ENCODE data around the gene DSCAML1.

The DSCAML1 gene

DNA sequence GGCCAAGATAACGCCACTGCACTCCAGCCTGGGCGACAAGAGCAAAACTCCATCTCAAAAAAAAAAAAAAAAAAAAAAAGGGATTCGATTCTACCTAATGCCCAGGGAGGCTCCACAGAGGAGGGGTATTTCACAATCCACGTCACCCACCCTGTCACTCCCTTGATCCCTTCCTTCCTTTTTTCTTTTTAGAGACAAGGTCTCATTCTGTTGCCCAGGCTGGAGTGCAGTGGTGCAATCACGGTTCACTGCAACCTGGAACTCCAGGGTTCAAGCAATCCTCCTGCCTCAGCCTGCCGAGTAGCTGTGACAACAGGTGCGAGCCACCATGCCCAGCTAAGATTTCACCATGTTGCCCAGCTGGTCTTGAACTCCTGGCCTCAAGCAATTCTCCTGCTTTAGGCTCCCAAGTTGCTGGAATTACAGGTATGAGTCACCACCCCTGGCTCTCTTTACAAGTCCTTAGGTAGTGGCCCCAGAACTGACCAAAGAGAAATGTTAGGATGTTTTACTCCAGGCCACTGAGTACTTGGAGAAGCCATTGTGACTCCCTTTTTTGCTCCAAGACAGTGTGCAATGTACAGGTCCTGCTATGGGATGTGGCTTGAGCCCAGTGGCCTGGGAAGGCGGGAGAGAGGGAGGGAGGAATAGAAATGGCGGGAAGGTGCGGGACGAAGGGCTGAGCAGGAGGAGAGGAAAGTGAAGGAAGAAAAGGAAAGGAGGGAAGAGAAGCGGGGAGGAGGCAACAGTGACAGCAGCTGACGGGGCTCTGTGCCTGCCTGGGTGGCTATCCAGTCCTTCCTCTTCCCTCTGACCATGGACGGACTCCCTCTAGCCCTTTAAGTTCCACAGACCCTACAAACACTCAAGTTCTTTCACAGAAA is 39.3 kb upstream of the DSCAML1 start:
- Histone ChIP-seq H3K27me3 (ENCODE audit: control insufficient read depth, insufficient read depth, low read length) (no peaks in the 10 kb centered on the region), H3K4me1 (ENCODE audit: control insufficient read depth, insufficient read depth, low read length) (no peaks in the 10 kb centered on the region), H3K9ac (ENCODE audit: low read depth, low read length) (no peak overlapping the region), H3K36me3 (ENCODE audit: control insufficient read depth, insufficient read depth, low read length) (peaks cover 8% of the 10 kb centered on the region), H3K9me3 (ENCODE audit: control insufficient read depth, insufficient read depth, low read length) (no peaks in the 10 kb centered on the region), H3K4me3 (ENCODE audit: low read depth, low read length) (no peak overlapping the region)

DNA sequence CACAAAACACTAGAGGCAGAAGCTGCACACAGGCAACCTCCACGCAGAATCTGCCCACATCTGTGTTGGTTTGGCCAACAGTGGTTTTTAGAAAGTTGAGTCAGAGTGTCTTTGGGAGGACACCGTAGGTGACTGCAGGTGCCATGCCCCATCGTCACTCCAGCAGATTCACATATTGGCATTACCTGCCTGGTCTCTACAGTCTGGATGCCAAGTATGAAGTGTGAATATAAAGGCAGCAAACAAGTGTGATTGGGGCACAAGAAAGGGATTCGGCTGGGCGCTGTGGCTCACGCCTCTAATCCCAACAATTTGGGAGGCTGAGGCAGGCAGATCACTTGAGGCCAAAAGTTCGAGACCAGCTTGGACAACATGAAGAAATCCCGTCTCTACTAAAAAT is 38.6 kb upstream of the DSCAML1 start:
- Histone ChIP-seq H3K9me3 (ENCODE audit: control insufficient read depth, insufficient read depth, low read length) (no peaks in the 10 kb centered on the region), H3K4me3 (ENCODE audit: low read depth, low read length) (no peak overlapping the region), H3K9ac (ENCODE audit: low read depth, low read length) (no peak overlapping the region), H3K27me3 (ENCODE audit: control insufficient read depth, insufficient read depth, low read length) (no peaks in the 10 kb centered on the region), H3K36me3 (ENCODE audit: control insufficient read depth, insufficient read depth, low read length) (peaks cover 8% of the 10 kb centered on the region), H3K4me1 (ENCODE audit: control insufficient read depth, insufficient read depth, low read length) (peaks cover 4% of the 10 kb centered on the region)

DNA sequence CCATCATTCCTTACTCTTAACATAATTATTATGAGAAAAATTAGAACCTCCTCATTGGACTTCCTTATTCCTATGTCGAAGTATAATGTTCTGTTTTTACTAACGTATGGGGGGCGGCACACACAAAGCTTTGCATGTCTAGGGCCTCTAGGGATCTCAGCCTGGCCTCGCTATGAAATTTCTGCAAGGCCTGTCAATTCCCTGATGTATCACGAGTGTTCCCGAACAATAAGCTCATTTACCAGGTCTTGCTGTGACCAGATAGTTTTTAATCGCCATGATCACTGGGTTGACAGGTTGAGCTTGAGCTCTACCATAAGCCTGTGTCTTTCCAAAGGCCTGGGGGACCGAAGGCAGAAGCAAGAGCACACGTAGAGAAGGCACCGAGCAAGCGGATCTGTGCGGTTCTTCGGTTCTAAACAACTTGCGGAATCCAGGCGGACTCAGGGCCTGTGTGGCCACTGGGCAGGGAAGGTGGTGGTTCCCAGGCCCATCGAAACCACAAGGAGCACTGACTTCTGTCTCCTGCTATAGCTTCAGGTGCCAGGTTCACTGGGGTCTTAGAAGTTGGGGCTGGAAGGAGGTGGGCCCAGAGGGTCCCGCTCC is 37.9 kb upstream of the DSCAML1 start:
- Histone ChIP-seq H3K36me3 (ENCODE audit: control insufficient read depth, insufficient read depth, low read length) (peaks cover 6% of the 10 kb centered on the region), H3K27me3 (ENCODE audit: control insufficient read depth, insufficient read depth, low read length) (no peaks in the 10 kb centered on the region), H3K4me3 (ENCODE audit: low read depth, low read length) (no peak overlapping the region), H3K9ac (ENCODE audit: low read depth, low read length) (no peak overlapping the region), H3K4me1 (ENCODE audit: control insufficient read depth, insufficient read depth, low read length) (peaks cover 4% of the 10 kb centered on the region), H3K9me3 (ENCODE audit: control insufficient read depth, insufficient read depth, low read length) (no peaks in the 10 kb centered on the region)

DNA sequence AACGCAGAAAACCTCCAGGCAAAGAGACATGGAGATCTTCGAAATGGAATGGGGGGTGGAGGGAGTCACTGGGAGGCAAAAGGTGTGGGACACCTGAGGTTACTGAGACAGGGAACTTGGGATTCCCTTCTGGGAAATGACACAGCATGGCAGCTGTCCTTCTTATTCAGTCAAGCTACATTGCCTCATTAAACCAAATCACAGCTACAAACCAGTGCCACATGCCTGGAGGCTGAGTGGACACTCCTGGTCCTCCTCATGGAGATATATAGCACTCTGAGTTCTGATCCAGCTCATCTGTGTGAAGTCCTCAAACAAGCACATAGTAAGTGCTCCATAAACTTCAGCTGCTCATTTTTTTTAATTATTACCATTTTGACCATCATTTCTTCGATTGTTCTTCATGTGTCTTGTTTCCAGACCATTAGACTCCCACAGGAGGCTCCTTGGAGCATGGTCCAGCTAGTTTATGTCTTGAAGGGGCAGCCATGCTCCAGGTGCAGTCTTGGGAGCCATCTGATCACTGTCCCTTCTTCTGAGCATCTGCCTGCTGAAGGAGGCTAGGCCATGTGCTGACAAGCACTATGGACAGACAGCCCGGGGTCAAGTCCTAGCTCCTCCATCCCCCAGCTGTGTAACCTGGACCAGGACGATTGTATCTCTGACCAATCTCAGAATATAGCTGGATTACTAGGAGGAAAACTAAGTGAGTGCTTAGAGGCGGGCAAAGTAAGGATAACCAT is 37.2 kb upstream of the DSCAML1 start:
- Histone ChIP-seq H3K9me3 (ENCODE audit: control insufficient read depth, insufficient read depth, low read length) (no peaks in the 10 kb centered on the region), H3K36me3 (ENCODE audit: control insufficient read depth, insufficient read depth, low read length) (peaks cover 2% of the 10 kb centered on the region), H3K27me3 (ENCODE audit: control insufficient read depth, insufficient read depth, low read length) (no peaks in the 10 kb centered on the region), H3K4me1 (ENCODE audit: control insufficient read depth, insufficient read depth, low read length) (peaks cover 4% of the 10 kb centered on the region), H3K4me3 (ENCODE audit: low read depth, low read length) (no peak overlapping the region), H3K9ac (ENCODE audit: low read depth, low read length) (no peak overlapping the region)

DNA sequence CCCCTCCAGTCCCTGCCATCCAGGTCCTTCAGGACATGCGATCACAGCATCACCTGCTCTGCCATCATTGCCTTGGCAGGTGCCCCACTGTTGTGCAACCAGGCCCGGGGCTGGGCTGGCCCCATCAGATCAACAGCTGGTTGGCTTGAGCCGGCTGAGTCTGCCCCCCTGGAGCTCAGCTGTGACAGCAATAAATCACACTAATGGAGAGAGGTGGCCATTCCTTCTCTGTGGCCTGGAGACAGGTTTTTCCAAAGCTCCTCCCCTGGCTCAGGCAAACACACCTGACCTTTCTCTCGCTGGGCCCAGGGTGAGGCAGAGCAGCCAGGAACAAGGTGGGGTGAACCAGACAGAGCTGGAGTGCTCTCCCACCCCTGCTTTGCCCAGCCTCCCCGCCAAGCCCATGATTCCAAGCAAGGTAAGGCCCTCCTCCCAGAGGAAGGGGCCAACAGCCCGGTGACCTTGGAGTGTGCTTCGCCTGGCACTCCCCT is 36.4 kb upstream of the DSCAML1 start:
- H3K4me3 ChIP-seq (ENCODE audit: low read depth, low read length): no peak overlapping the region
- H3K4me1 ChIP-seq (ENCODE audit: control insufficient read depth, insufficient read depth, low read length): peaks cover 4% of the 10 kb centered on the region
- no peak overlapping the region for H3K9ac ChIP-seq (ENCODE audit: low read depth, low read length)
- H3K27me3 ChIP-seq (ENCODE audit: control insufficient read depth, insufficient read depth, low read length): no peaks in the 10 kb centered on the region
- no peaks in the 10 kb centered on the region for H3K9me3 ChIP-seq (ENCODE audit: control insufficient read depth, insufficient read depth, low read length)
- H3K36me3 ChIP-seq (ENCODE audit: control insufficient read depth, insufficient read depth, low read length): peaks cover 2% of the 10 kb centered on the region

DNA sequence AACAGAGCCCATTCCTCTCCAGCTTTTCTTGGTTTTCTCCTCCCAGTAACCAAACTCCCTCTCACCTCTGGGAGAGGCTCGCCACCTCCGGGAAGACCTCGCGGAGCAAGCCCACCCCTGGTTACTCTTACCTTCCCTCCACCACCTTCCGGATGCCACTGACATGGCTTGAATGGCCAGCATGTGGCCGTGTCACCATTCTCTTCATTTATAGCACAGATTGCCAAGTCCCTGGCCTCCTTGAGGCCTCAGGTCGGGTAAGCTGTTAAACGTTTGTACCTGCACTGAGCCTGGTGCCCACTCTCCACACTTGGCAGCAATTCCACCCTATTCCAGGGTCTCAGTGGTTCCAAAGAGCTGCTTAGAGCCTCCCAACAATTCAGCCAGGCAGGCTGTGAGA is 35.5 kb upstream of the DSCAML1 start:
- peaks cover 2% of the 10 kb centered on the region for H3K36me3 ChIP-seq (ENCODE audit: control insufficient read depth, insufficient read depth, low read length)
- no peak overlapping the region for H3K9ac ChIP-seq (ENCODE audit: low read depth, low read length)
- no peak overlapping the region for H3K4me3 ChIP-seq (ENCODE audit: low read depth, low read length)
- H3K27me3 ChIP-seq (ENCODE audit: control insufficient read depth, insufficient read depth, low read length): no peaks in the 10 kb centered on the region
- no peaks in the 10 kb centered on the region for H3K9me3 ChIP-seq (ENCODE audit: control insufficient read depth, insufficient read depth, low read length)
- peaks cover 4% of the 10 kb centered on the region for H3K4me1 ChIP-seq (ENCODE audit: control insufficient read depth, insufficient read depth, low read length)

DNA sequence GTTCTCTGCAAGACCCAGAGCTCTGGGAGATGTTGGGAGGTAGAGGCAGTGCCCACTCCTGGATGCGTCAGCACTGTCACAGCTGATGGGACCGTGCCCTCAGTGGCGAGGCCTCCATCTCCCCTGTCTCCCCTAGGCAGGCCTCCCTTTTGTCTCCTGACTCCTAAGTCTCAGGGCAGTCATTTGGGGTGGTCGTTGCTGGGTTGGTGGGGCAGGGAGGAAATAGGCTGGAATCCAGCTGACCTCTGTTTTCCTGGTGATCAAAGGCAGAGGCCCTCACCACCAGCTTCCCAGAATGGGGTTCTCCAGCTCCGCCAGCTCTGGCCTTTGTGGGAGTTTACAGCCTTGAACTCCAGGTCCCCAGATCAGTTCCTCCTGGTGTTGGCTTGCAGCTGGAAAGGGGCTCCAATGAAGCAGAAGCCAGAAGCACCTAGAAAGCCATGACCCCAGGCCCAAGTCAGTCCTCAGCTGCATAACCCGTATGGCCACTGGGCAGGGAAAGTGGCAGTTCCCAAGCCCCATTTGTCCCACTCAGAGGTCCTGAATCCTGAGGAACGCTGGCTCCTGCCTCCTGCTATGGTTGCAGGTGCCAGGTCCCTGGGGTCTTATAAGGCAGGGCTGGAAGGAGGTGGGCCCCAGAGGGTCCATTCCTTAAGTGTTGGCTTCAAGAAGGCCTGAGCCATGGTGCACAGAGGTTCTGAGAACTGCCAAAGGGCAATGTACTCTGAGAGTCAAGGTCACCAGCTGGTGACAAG is 34.8 kb upstream of the DSCAML1 start:
- Histone ChIP-seq H3K9me3 (ENCODE audit: control insufficient read depth, insufficient read depth, low read length) (no peaks in the 10 kb centered on the region), H3K36me3 (ENCODE audit: control insufficient read depth, insufficient read depth, low read length) (no peaks in the 10 kb centered on the region), H3K27me3 (ENCODE audit: control insufficient read depth, insufficient read depth, low read length) (no peaks in the 10 kb centered on the region), H3K4me3 (ENCODE audit: low read depth, low read length) (no peak overlapping the region), H3K9ac (ENCODE audit: low read depth, low read length) (no peak overlapping the region), H3K4me1 (ENCODE audit: control insufficient read depth, insufficient read depth, low read length) (peaks cover 4% of the 10 kb centered on the region)

DNA sequence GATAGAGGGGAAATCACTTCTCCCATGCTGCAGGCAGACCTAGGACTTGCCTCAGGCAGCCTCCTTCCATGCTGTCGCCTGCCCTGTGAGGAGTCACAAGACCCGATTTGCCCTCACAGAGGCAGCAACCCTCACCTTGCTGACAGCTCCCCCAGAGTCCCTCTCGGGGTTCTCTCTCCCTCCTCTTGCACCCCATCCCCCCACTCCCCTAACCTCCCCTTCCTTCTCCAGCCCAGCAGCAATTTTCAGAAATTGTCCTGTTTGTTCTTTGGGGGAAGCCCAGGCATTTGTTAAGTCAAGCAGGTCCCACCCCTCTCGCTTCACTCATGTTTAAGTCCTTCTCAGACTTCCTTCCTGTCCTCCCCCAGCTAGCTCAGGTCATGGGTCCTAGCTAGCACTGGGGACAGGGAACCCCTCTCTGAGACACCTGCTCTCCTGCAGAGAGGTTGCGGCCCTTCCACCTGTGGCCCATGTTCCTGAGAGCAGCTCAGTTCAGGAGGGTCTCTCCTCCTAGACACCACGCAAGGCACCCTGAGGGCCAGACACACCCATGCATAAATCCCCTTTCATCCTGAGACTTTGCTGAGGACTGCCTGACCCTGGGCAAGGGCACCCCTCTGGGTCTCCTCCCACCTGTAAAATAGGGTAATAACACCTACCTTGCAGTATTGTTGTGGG is 33.8 kb upstream of the DSCAML1 start:
- no peak overlapping the region for H3K4me3 ChIP-seq (ENCODE audit: low read depth, low read length)
- H3K9me3 ChIP-seq (ENCODE audit: control insufficient read depth, insufficient read depth, low read length): no peaks in the 10 kb centered on the region
- H3K9ac ChIP-seq (ENCODE audit: low read depth, low read length): no peak overlapping the region
- H3K27me3 ChIP-seq (ENCODE audit: control insufficient read depth, insufficient read depth, low read length): no peaks in the 10 kb centered on the region
- peaks cover 4% of the 10 kb centered on the region for H3K4me1 ChIP-seq (ENCODE audit: control insufficient read depth, insufficient read depth, low read length)
- no peaks in the 10 kb centered on the region for H3K36me3 ChIP-seq (ENCODE audit: control insufficient read depth, insufficient read depth, low read length)

DNA sequence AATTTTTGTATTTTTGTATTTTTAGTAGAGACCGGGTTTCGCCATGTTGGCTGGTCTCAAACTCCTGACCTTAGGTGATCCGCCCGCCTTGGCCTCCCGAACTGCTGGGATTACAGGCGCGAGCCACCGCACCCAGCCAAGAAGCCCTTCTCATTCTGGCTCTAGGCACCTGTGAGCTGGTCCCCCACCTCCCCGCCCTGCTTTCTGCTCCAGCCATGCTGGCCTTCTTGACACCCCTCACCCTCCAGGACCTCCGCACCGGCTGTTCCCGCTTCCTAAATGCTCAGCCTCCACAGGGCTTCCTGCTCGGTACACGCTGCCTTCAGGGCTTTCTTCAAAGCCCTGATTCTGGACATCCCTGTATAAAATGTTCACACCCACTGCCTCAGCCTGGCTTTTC is 33.1 kb upstream of the DSCAML1 start:
- Histone ChIP-seq H3K9ac (ENCODE audit: low read depth, low read length) (no peak overlapping the region), H3K4me1 (ENCODE audit: control insufficient read depth, insufficient read depth, low read length) (peaks cover 4% of the 10 kb centered on the region), H3K9me3 (ENCODE audit: control insufficient read depth, insufficient read depth, low read length) (no peaks in the 10 kb centered on the region), H3K36me3 (ENCODE audit: control insufficient read depth, insufficient read depth, low read length) (no peaks in the 10 kb centered on the region), H3K27me3 (ENCODE audit: control insufficient read depth, insufficient read depth, low read length) (no peaks in the 10 kb centered on the region), H3K4me3 (ENCODE audit: low read depth, low read length) (no peak overlapping the region)

DNA sequence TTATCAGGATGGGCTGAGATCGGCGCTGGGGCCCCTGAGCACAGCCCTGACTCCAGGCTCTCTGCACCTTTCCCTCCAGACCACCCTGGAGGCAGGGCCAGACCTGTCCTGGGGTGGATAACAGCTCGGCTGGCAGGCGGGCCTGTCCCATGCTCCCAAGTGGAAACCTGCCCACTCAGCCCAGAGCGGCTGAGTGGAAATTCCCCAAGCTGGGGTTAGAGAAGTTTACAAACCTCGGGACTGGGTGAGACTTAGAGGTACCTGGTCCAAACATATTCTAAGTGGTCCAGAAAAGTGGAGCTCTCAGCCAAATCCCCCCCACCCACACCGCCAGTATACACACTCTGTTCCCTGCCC is 32.3 kb upstream of the DSCAML1 start:
- peaks cover 4% of the 10 kb centered on the region for H3K4me1 ChIP-seq (ENCODE audit: control insufficient read depth, insufficient read depth, low read length)
- no peaks in the 10 kb centered on the region for H3K36me3 ChIP-seq (ENCODE audit: control insufficient read depth, insufficient read depth, low read length)
- H3K9ac ChIP-seq (ENCODE audit: low read depth, low read length): no peak overlapping the region
- H3K9me3 ChIP-seq (ENCODE audit: control insufficient read depth, insufficient read depth, low read length): no peaks in the 10 kb centered on the region
- no peak overlapping the region for H3K4me3 ChIP-seq (ENCODE audit: low read depth, low read length)
- no peaks in the 10 kb centered on the region for H3K27me3 ChIP-seq (ENCODE audit: control insufficient read depth, insufficient read depth, low read length)

All from iPS-15b (cell line).